ENCODE measurements around the gene ARRDC1. TPM values are rescaled to one million over a fixed set of nuclear protein-coding genes. Genes with fewer than 3 reads are reported as not detected.

ARRDC1 gene
- total RNA-seq, 1 experiment from 2014 or later: 86.4 TPM

DNA sequence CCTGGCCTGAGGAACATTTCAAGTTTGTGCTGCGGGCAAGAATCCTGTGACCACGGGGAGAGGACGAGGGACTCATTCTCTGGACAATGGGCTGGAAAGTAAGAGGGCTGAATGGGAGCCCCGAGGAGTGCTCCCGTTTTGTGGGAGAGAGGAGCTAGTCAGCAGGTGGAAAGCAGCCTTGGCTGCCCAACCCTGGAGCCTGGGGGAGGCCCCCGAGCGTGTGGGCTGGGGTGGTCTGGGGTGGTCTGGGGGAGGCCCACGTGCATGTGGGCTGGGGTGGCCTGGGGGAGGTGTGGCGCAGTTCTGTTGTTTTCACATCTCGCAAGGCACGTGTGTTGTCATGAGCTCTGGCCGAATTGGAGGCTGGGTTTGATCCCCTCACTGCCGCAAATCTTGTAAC is 40.9 kb downstream of the ARRDC1 start:
- H3K4me1 Mint-ChIP-seq (ENCODE audit: low read depth, unreplicated experiment): no peaks in the 10 kb centered on the region
- CTCF ChIA-PET: no interaction called here
- no peaks in the 10 kb centered on the region for H3K9me3 Mint-ChIP-seq (ENCODE audit: low read depth, unreplicated experiment)
- no peaks in the 10 kb centered on the region for H3K27me3 Mint-ChIP-seq (ENCODE audit: unreplicated experiment)
- peaks cover 17% of the 10 kb centered on the region for H3K36me3 Mint-ChIP-seq (ENCODE audit: insufficient read depth, unreplicated experiment)
- no peak for DNase-seq
- TF ChIP-seq, protein P1, sequence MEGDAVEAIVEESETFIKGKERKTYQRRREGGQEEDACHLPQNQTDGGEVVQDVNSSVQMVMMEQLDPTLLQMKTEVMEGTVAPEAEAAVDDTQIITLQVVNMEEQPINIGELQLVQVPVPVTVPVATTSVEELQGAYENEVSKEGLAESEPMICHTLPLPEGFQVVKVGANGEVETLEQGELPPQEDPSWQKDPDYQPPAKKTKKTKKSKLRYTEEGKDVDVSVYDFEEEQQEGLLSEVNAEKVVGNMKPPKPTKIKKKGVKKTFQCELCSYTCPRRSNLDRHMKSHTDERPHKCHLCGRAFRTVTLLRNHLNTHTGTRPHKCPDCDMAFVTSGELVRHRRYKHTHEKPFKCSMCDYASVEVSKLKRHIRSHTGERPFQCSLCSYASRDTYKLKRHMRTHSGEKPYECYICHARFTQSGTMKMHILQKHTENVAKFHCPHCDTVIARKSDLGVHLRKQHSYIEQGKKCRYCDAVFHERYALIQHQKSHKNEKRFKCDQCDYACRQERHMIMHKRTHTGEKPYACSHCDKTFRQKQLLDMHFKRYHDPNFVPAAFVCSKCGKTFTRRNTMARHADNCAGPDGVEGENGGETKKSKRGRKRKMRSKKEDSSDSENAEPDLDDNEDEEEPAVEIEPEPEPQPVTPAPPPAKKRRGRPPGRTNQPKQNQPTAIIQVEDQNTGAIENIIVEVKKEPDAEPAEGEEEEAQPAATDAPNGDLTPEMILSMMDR (IDR thresholded peaks at IDR 0.05; ENCODE audit: unreplicated experiment): no peak
- intact Hi-C loops (cut with micrococcal nuclease; ENCODE audit: unreplicated experiment): no loop called here
- BruUV-seq (replicated peaks): no TSS peak
- no peak overlapping the region for H3K27ac Mint-ChIP-seq (ENCODE audit: unreplicated experiment)
- no peak overlapping the region for H3K4me3 Mint-ChIP-seq (ENCODE audit: low read depth, unreplicated experiment)

DNA sequence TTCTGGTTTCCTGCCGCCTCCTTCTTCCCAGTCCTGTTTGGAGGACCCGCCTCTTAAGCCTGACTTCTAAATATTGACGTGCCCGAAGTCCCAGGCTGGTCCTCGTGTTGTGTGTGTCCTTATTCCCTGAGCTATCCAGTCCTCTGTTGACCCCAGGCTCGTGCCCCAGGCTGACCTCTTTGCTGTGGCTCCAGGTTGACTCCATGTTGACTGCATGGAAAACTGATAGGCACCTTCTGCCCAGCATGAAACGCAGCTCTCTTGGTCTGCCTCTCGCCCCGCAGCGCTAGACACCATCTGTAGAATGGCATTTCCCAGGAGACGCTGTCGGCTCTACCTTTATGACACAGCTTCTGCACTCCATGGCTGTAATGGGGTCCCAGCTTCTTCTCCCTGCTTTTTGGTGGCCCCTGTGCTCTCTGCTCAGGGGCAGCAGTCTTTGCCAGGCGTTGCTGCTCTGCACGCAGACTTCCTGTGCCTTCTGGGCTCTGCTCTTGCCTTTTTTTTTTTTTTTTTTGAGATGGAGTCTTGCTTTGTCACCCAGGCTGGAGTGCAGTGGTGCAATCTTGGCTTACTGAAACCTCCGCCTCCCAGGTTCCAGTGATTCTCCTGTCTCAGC is 41.7 kb downstream of the ARRDC1 start:
- H3K4me3 Mint-ChIP-seq (ENCODE audit: low read depth, unreplicated experiment): no peak overlapping the region
- BruUV-seq (replicated peaks): no TSS peak
- H3K9me3 Mint-ChIP-seq (ENCODE audit: low read depth, unreplicated experiment): no peaks in the 10 kb centered on the region
- no peak for DNase-seq
- CTCF ChIA-PET: no interaction called here
- TF ChIP-seq, protein P1 (IDR thresholded peaks at IDR 0.05; ENCODE audit: unreplicated experiment): no peak
- H3K27me3 Mint-ChIP-seq (ENCODE audit: unreplicated experiment): no peaks in the 10 kb centered on the region
- H3K4me1 Mint-ChIP-seq (ENCODE audit: low read depth, unreplicated experiment): no peaks in the 10 kb centered on the region
- intact Hi-C loops (cut with micrococcal nuclease; ENCODE audit: unreplicated experiment): no loop called here
- H3K27ac Mint-ChIP-seq (ENCODE audit: unreplicated experiment): no peak overlapping the region
- peaks cover 17% of the 10 kb centered on the region for H3K36me3 Mint-ChIP-seq (ENCODE audit: insufficient read depth, unreplicated experiment)

DNA sequence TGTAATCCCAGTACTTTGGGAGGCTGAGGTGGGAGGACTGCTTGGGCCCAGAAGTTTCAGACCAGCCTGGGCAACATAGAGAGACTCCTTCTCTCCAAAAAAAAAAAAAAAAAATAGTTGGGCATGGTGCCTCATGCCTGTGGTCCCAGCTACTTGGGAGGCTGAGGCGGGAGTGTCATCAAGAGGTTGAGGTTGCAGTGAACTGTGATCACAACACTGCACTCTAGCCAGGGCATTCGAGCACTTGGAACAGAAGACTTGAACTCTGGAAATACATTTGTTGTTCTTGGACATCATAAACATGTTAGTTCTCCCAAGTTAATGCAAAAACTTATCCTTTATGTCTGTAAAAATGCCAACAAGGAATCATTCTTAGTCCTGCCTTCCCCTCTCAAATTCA is 42.9 kb downstream of the ARRDC1 start:
- H3K27ac Mint-ChIP-seq (ENCODE audit: unreplicated experiment): no peak overlapping the region

DNA sequence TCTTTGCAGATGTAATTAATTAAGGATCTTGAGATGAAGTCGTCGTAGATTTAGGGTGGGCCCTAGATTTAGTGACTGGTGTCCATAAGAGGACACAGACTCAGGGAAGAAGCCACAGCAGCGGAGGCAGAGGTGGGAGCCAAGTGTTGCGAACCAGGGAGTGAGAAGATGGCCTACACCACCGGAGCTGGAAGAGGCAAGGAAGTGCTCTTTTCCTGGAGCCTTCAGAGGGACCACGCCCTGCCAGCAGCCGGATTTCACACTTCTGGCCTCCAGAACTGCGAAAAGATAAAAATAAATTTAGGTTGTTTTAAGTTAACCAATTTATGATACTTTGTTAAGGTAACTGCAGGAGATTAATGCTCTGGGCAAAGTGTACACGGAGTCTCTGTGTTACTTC is 44.1 kb downstream of the ARRDC1 start:
- H3K4me1 Mint-ChIP-seq (ENCODE audit: low read depth, unreplicated experiment): no peaks in the 10 kb centered on the region
- no peak overlapping the region for H3K4me3 Mint-ChIP-seq (ENCODE audit: low read depth, unreplicated experiment)
- TF ChIP-seq, protein P1 (IDR thresholded peaks at IDR 0.05; ENCODE audit: unreplicated experiment): no peak
- no peak overlapping the region for H3K27ac Mint-ChIP-seq (ENCODE audit: unreplicated experiment)
- H3K36me3 Mint-ChIP-seq (ENCODE audit: insufficient read depth, unreplicated experiment): peaks cover 9% of the 10 kb centered on the region
- CTCF ChIA-PET: no interaction called here
- DNase-seq: no peak
- intact Hi-C loops (cut with micrococcal nuclease; ENCODE audit: unreplicated experiment): no loop called here
- H3K27me3 Mint-ChIP-seq (ENCODE audit: unreplicated experiment): no peaks in the 10 kb centered on the region
- BruUV-seq (replicated peaks): no TSS peak
- no peaks in the 10 kb centered on the region for H3K9me3 Mint-ChIP-seq (ENCODE audit: low read depth, unreplicated experiment)

More for the DNA sequence above, 42.9 kb downstream of the ARRDC1 start:
- TF ChIP-seq, protein P1 (IDR thresholded peaks at IDR 0.05; ENCODE audit: unreplicated experiment): no peak
- Mint-ChIP-seq H3K4me1 (ENCODE audit: low read depth, unreplicated experiment) (no peaks in the 10 kb centered on the region), H3K9me3 (ENCODE audit: low read depth, unreplicated experiment) (no peaks in the 10 kb centered on the region), H3K27me3 (ENCODE audit: unreplicated experiment) (no peaks in the 10 kb centered on the region), H3K4me3 (ENCODE audit: low read depth, unreplicated experiment) (no peak overlapping the region), H3K36me3 (ENCODE audit: insufficient read depth, unreplicated experiment) (peaks cover 16% of the 10 kb centered on the region)
- BruUV-seq (replicated peaks): no TSS peak
- intact Hi-C loops (cut with micrococcal nuclease; ENCODE audit: unreplicated experiment): no loop called here
- no peak for DNase-seq
- CTCF ChIA-PET: interaction anchor here (0.7 kb wide), 1 partner anchor 22 kb away, joined by 4 read pairs; no protein-coding TSS in a partner anchor

Data from Calu3 (cell line).